HCT116 (cell line): ENCODE data around the gene B3GNT2. TPM values are rescaled to one million over a fixed set of nuclear protein-coding genes. Genes with fewer than 3 reads are reported as not detected.

Source experiments
- ATAC-seq: fragments of 200-7000 bp; cut with Tn5 transposase; 2 replicates; pipeline ENCODE4 v1.9.1; 2020; ENCODE audit warnings: mild to moderate bottlenecking, moderate library complexity
- BruUV-seq: library from RNA; stranded (reverse); fragments of 400-500 nt; replicated peaks from 2 replicates; lab custom pipeline; 2021; lab: Mats Ljungman, UMichigan
- CTCF ChIA-PET: fragments of 300-600 bp; sonication (Branson Sonifier 250); formaldehyde crosslinking; loops from one replicate; lab custom pipeline; 2021; ENCODE audit warnings: antibody characterized with exemption; lab: Charles Lee
- POLR2A ChIA-PET: fragments of 300-600, 350-600 bp; sonication (Branson Sonifier 250); formaldehyde crosslinking; loops from one replicate; lab custom pipeline; 2021; ENCODE audit warnings: antibody characterized with exemption; lab: Charles Lee
- RAD21 ChIA-PET, 2 experiments: fragments of 300-600 bp; sonication (Branson Sonifier 250); formaldehyde crosslinking; loops; one replicate each; lab custom pipeline; 2023; ENCODE audit warnings: low total read pairs in 2 of 2; ENCODE audit not compliant: uncharacterized antibody in 2 of 2, unreplicated experiment in 2 of 2, low non-redundant PET in 1 of 2; lab: Charles Lee
- DNase-seq: peaks from one replicate; pipeline ENCODE4 v3.0.0-alpha.2; 2010; ENCODE audit warnings: low read depth, low spot score
- H2AFZ ChIP-seq: fragments of 200-600 bp; shearing (Covaris generic), sonication (generic); 2 replicates; pipeline ENCODE4 v1.6.1; 2017; ENCODE audit warnings: low read depth, mixed run types, mixed read lengths, antibody characterized with exemption, low read length; ENCODE audit not compliant: poor library complexity, severe bottlenecking
- H3K27ac ChIP-seq: 2 replicates; pipeline ENCODE4 v1.5.1; 2012; ENCODE audit warnings: low read depth, low read length
- H3K27me3 ChIP-seq: fragments of 200-600 bp; sonication (generic); 2 replicates; pipeline ENCODE4 v1.6.1; 2016; ENCODE audit warnings: mixed run types, low read length, mixed read lengths; ENCODE audit not compliant: insufficient read depth
- H3K36me3 ChIP-seq, 2 experiments: fragments of 200-500 bp in 1 of 2; fragments of 200-600 bp in 1 of 2; sonication (Bioruptor generic) in 1 of 2; sonication (generic) in 1 of 2; 2 replicates each; pipeline versions ENCODE4 v1.5.1 to v1.6.1; 2014 to 2016; ENCODE audit warnings: low read length in 2 of 2, inconsistent platforms in 1 of 2, mixed read lengths in 1 of 2, mixed run types in 1 of 2; ENCODE audit not compliant: insufficient read depth in 2 of 2, control insufficient read depth in 1 of 2
- H3K4me1 ChIP-seq, 2 experiments: fragments of 200-600 bp in 1 of 2; sonication (generic) in 1 of 2; 2 replicates each; pipeline versions ENCODE4 v1.5.1 to v1.6.1; 2012 to 2017; ENCODE audit warnings: low read length in 2 of 2, inconsistent platforms in 1 of 2, mild to moderate bottlenecking in 1 of 2, mixed read lengths in 1 of 2, mixed run types in 1 of 2, moderate library complexity in 1 of 2; ENCODE audit not compliant: insufficient read depth in 2 of 2, control insufficient read depth in 1 of 2
- H3K4me2 ChIP-seq: fragments of 200-600 bp; sonication (generic); 2 replicates; pipeline ENCODE4 v1.6.1; 2017; ENCODE audit warnings: mixed run types, low read length, mixed read lengths
- H3K4me3 ChIP-seq, 2 experiments: fragments of 200-600 bp in 1 of 2; sonication (generic) in 1 of 2; replicated peaks in 1 of 2; 2 replicates each; pipeline ENCODE4 v1.5.1; 2011 to 2016; ENCODE audit warnings: low read length in 2 of 2, control low read depth in 1 of 2, low read depth in 1 of 2, mild to moderate bottlenecking in 1 of 2, mixed read lengths in 1 of 2, mixed run types in 1 of 2
- H3K79me2 ChIP-seq: fragments of 200-600 bp; sonication (generic); 2 replicates; pipeline ENCODE4 v1.6.1; 2017; ENCODE audit warnings: mild to moderate bottlenecking, mixed run types, low read length, moderate library complexity, mixed read lengths; ENCODE audit not compliant: insufficient read depth
- H3K9ac ChIP-seq: fragments of 200-600 bp; sonication (generic); 2 replicates; pipeline ENCODE4 v1.6.1; 2016; ENCODE audit warnings: low read length, mixed read lengths
- H3K9me2 ChIP-seq: fragments of 200-600 bp; sonication (generic), shearing (Covaris generic); 2 replicates; pipeline ENCODE4 v1.6.1; 2017; ENCODE audit warnings: mixed run types, mild to moderate bottlenecking, moderate library complexity; ENCODE audit not compliant: insufficient read depth
- H3K9me3 ChIP-seq, 2 experiments: fragments of 200-500 bp in 1 of 2; fragments of 200-600 bp in 1 of 2; sonication (Bioruptor generic) in 1 of 2; sonication (generic) in 1 of 2; 2 replicates each; pipeline ENCODE4 v1.6.1; 2014 to 2017; ENCODE audit warnings: low read length in 2 of 2, mixed read lengths in 2 of 2, inconsistent platforms in 1 of 2, low read depth in 1 of 2, mild to moderate bottlenecking in 1 of 2, mixed run types in 1 of 2, moderate library complexity in 1 of 2; ENCODE audit not compliant: control insufficient read depth in 1 of 2, insufficient read depth in 1 of 2
- H4K20me1 ChIP-seq: fragments of 200-600 bp; sonication (generic), shearing (Covaris generic); 2 replicates; pipeline ENCODE4 v1.6.1; 2017; ENCODE audit warnings: mixed run types, mild to moderate bottlenecking, moderate library complexity; ENCODE audit not compliant: insufficient read depth
- CBX3 ChIP-seq: IDR thresholded peaks from 2 replicates; pipeline ENCODE4 v1.6.1; 2012; ENCODE audit warnings: low read depth
- EGR1 ChIP-seq: IDR thresholded peaks from 2 replicates; pipeline ENCODE4 v1.6.1; 2012; ENCODE audit warnings: low read depth
- EZH2 ChIP-seq: fragments of 200-600 bp; sonication (generic); IDR thresholded peaks from 2 replicates; pipeline ENCODE4 v1.6.1; 2017; ENCODE audit warnings: antibody characterized with exemption, mixed run types
- POLR2A ChIP-seq: IDR thresholded peaks from 2 replicates; pipeline ENCODE4 v1.7.0; 2011; ENCODE audit warnings: borderline replicate concordance; ENCODE audit not compliant: insufficient read depth, insufficient read length; ENCODE audit errors: extremely low read depth
- POLR2AphosphoS5 ChIP-seq: IDR thresholded peaks from 2 replicates; pipeline ENCODE4 v1.6.1; 2011; ENCODE audit warnings: mild to moderate bottlenecking, low read depth, low read length, moderate library complexity
- ZFX ChIP-seq: fragments of 450-650 bp; IDR thresholded peaks from 2 replicates; pipeline ENCODE4 v1.6.1; 2017
- intact Hi-C: fragments of 100-400 bp; cut with micrococcal nuclease; formaldehyde crosslinking; loops from 2 replicates; pipeline ENCODE4 v1.10.0; 2022
- total RNA-seq: library from RNA; stranded (reverse); gene quantifications from one replicate; pipeline ENCODE4 v1.2.1, GENCODE V29; 2021; ENCODE audit not compliant: unreplicated experiment
- TF ChIP-seq, protein P1 (sequence below): IDR thresholded peaks from 2 replicates; pipeline ENCODE4 v1.6.1; 2012

The B3GNT2 gene
- total RNA-seq, 1 experiment from 2014 or later: 21.5 TPM

- H3K27me3 ChIP-seq: no peaks in the 10 kb centered on the region
- no peak for ATAC-seq
- H4K20me1 ChIP-seq: peaks cover 25% of the 10 kb centered on the region; the same call in 1 of the 2 replicates
- no peak overlapping the region for H2AFZ ChIP-seq
- H3K27ac ChIP-seq: no peak overlapping the region
- TF ChIP-seq EGR1 (no peak), POLR2A (no peak), EZH2 (no peak)
- DNase-seq: no peak
- CTCF ChIA-PET: no interaction called here
- H3K4me3 ChIP-seq: no peak overlapping the region
- H3K4me2 ChIP-seq: no peak overlapping the region
- peaks cover 0 to 7% of the 10 kb centered on the region in 2 experiments; a peak in 3 of 4 replicates for H3K4me1 ChIP-seq
- intact Hi-C loops: no loop called here
- no peaks in the 10 kb centered on the region for H3K9me3 ChIP-seq
- no TSS peak for BruUV-seq
- no peaks in the 10 kb centered on the region for H3K36me3 ChIP-seq
- H3K9ac ChIP-seq: no peak overlapping the region
- RAD21 ChIA-PET: no interaction called here
- H3K9me2 ChIP-seq: no peaks in the 10 kb centered on the region
- H3K79me2 ChIP-seq: peaks cover 99% of the 10 kb centered on the region
- POLR2A ChIA-PET: no interaction called here
Observed at GRCh38 chr2:62202729-62203128, 6.8 kb downstream of the B3GNT2 start.

DNA sequence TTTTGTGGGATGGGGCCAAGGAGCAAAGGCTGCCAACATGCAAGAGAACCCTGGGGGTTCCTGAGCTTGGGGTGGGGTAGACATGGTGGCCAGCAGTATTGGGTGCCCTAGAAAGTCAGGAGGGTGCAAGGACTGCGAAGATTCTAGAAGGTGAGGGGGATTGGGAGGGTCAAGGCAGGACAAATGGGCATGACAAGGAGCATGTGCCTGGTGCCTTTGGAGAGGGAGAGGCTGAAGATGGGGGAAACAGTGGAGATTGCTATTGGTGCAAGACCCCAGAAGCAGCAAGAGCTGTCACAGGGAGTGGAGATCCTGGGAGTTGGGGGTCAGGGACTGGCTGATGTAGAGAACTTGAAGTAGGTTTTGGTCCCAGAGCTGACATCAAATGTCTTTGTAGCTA lies 7.5 kb downstream of the B3GNT2 start:
- Histone ChIP-seq H3K27me3 (no peaks in the 10 kb centered on the region), H2AFZ (no peak overlapping the region), H3K27ac (no peak overlapping the region), H3K9me3 (no peaks in the 10 kb centered on the region), H3K4me1 (no peaks in the 10 kb centered on the region; a peak in 1 of 4 replicates), H4K20me1 (peaks cover 20% of the 10 kb centered on the region; the same call in 1 of the 2 replicates), H3K36me3 (no peaks in the 10 kb centered on the region), H3K4me3 (no peak overlapping the region), H3K79me2 (peaks cover 99% of the 10 kb centered on the region), H3K9ac (no peak overlapping the region), H3K9me2 (no peaks in the 10 kb centered on the region), H3K4me2 (no peak overlapping the region)
- TF ChIP-seq ZFX (no peak), CBX3 (no peak), EZH2 (no peak), POLR2AphosphoS5 (no peak)
- TF ChIP-seq, protein P1, sequence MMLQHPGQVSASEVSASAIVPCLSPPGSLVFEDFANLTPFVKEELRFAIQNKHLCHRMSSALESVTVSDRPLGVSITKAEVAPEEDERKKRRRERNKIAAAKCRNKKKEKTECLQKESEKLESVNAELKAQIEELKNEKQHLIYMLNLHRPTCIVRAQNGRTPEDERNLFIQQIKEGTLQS: no peak
- POLR2A ChIA-PET: no interaction called here
- CTCF ChIA-PET: no interaction called here
- no peak for ATAC-seq
- intact Hi-C loops: no loop called here
- no TSS peak for BruUV-seq
- DNase-seq: no peak
- RAD21 ChIA-PET: no interaction called here
